CD4-positive, alpha-beta memory T cell (primary cell): Measurements from ENCODE around the gene BACE2. TPM values are rescaled to one million over a fixed set of nuclear protein-coding genes. Genes with fewer than 3 reads are reported as not detected.

ENCODE experiments used
- CTCF ChIA-PET: fragments of 350-600 bp; sonication (Branson Sonifier 250); formaldehyde crosslinking; loops from one replicate; lab custom pipeline; 2021; ENCODE audit warnings: inconsistent platforms; ENCODE audit not compliant: partially characterized antibody; lab: Charles Lee
- POLR2A ChIA-PET: fragments of 350-600 bp; sonication (Branson Sonifier 250); formaldehyde crosslinking; loops from one replicate; lab custom pipeline; 2021; ENCODE audit not compliant: partially characterized antibody; lab: Charles Lee
- DNase-seq, 5 donors: peaks; one replicate each; pipeline versions ENCODE4 v3.0.0 to v3.0.0-alpha.2; 2020 to 2022; ENCODE audit warnings: mixed read lengths in 1 of 5
- H3K27ac ChIP-seq: one replicate; pipeline ENCODE4 v1.7.0; 2013; ENCODE audit warnings: low read depth, low read length
- H3K27me3 ChIP-seq: 2 replicates; pipeline ENCODE4 v1.7.0; 2013; ENCODE audit warnings: mild to moderate bottlenecking, low read length, moderate library complexity; ENCODE audit not compliant: insufficient read depth
- H3K36me3 ChIP-seq: 2 replicates; pipeline ENCODE4 v1.7.0; 2013; ENCODE audit warnings: mild to moderate bottlenecking, low read length, moderate library complexity; ENCODE audit not compliant: insufficient read depth
- H3K4me1 ChIP-seq: 2 replicates; pipeline ENCODE4 v1.7.0; 2013; ENCODE audit warnings: mild to moderate bottlenecking, low read length, moderate library complexity; ENCODE audit not compliant: insufficient read depth
- H3K4me3 ChIP-seq, 2 donors: one replicate each; pipeline ENCODE4 v1.7.0; 2013; ENCODE audit warnings: low read length in 2 of 2, mild to moderate bottlenecking in 1 of 2
- H3K9me3 ChIP-seq, 2 donors: one replicate each; pipeline ENCODE4 v1.7.0; 2013; ENCODE audit warnings: low read length in 2 of 2, control low read depth in 1 of 2; ENCODE audit not compliant: control insufficient read depth in 1 of 2
- H3K27ac Mint-ChIP-seq, 7 donors: one replicate each; pipeline ENCODE4 v1.8.0; 2020 to 2021; ENCODE audit warnings: mixed read lengths in 7 of 7, mild to moderate bottlenecking in 6 of 7, inconsistent platforms in 3 of 7, moderate library complexity in 3 of 7
- H3K27me3 Mint-ChIP-seq, 2 donors: one replicate each; pipeline ENCODE4 v1.8.0; 2020 to 2021; ENCODE audit warnings: mixed read lengths in 2 of 2
- H3K36me3 Mint-ChIP-seq, 2 donors: one replicate each; pipeline ENCODE4 v1.8.0; 2020 to 2021; ENCODE audit warnings: mixed read lengths in 2 of 2, inconsistent platforms in 1 of 2, mild to moderate bottlenecking in 1 of 2
- H3K4me1 Mint-ChIP-seq, 4 donors: one replicate each; pipeline ENCODE4 v1.8.0; 2020 to 2021; ENCODE audit warnings: mixed read lengths in 4 of 4, mild to moderate bottlenecking in 1 of 4
- H3K4me3 Mint-ChIP-seq, 8 donors: one replicate each; pipeline ENCODE4 v1.8.0; 2020 to 2021; ENCODE audit warnings: mixed read lengths in 8 of 8, mild to moderate bottlenecking in 7 of 8, moderate library complexity in 6 of 8, inconsistent platforms in 3 of 8
- H3K9me3 Mint-ChIP-seq, 8 donors: one replicate each; pipeline ENCODE4 v1.8.0; 2020 to 2021; ENCODE audit warnings: mixed read lengths in 8 of 8, mild to moderate bottlenecking in 5 of 8, inconsistent platforms in 3 of 8, moderate library complexity in 1 of 8
- intact Hi-C: fragments of 100-400 bp; cut with micrococcal nuclease; formaldehyde crosslinking; loops from one replicate; pipeline ENCODE4 v1.15.1; 2023
- polyA plus RNA-seq, 2 donors: library from polyadenylated mRNA; unstranded; fragments of 300-500 nt; fragmentation: Illumina TruSeq; gene quantifications; one replicate each; pipeline ENCODE4 v1.2.3, GENCODE V29; 2021
- total RNA-seq, 2 experiments: library from RNA; stranded (reverse); gene quantifications; one replicate each; pipeline ENCODE4 v1.2.3, GENCODE V29; 2021

The BACE2 gene
- total and polyA plus RNA-seq, 4 experiments from 2014 or later: 0.10 to 0.52 TPM; not detected in 2

DNA sequence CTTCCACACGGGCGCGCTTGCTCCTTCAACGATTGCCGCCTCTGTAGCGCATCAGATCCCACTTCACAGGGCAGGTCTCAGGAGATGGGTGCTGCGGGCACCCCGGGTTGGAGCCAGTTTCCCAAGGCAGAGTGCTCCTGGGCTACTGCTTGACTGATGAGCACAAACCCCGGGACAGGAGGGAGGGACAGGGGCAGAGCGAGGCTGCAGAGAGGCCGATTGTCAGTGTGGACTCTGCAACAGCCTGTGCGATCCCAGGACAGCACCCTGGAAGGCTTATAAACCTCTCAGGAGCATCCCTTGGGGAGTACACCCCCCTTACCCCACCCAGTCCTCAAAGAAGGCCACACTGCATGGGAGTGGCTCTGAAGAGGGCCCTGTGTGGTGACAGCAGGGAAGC lies 28.0 kb upstream of the BACE2 start:
- H3K36me3 ChIP-seq: no peaks in the 10 kb centered on the region
- H3K4me3 ChIP-seq: no peak overlapping the region
- no peak for DNase-seq
- POLR2A ChIA-PET: no interaction called here
- no peak overlapping the region for H3K27ac Mint-ChIP-seq
- CTCF ChIA-PET: no interaction called here
- no peaks in the 10 kb centered on the region for H3K4me1 ChIP-seq
- H3K36me3 Mint-ChIP-seq: no peaks in the 10 kb centered on the region
- intact Hi-C loops: no loop called here
- H3K9me3 Mint-ChIP-seq: peaks cover 0 to 2% (median 0%) of the 10 kb centered on the region in 8 donors
- no peak overlapping the region for H3K27ac ChIP-seq
- H3K27me3 Mint-ChIP-seq: peaks cover 3 to 9% of the 10 kb centered on the region in 2 donors
- no peaks in the 10 kb centered on the region for H3K4me1 Mint-ChIP-seq
- no peaks in the 10 kb centered on the region for H3K27me3 ChIP-seq
- no peaks in the 10 kb centered on the region for H3K9me3 ChIP-seq
- no peak overlapping the region for H3K4me3 Mint-ChIP-seq

DNA sequence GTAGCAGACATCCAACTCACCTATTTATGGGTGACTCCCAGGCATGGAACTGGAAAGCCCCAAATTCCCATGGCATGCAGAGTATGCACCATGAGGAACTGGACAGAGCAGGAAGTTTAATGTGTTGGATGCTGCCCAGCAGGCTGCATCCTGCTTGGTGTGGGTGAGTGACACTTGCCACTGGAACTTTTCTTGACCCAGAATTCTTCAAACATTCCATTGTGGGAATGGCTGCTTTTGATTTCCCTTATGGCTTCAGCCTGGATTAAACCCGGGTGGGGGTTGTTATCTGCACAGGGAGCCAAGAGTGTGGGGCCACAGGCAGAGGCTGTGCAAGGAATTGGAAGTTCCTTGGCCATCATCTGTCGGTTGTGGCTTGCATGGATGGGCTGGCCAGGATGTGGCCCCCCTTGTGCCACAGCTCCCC lies 26.9 kb upstream of the BACE2 start:
- no peaks in the 10 kb centered on the region for H3K9me3 ChIP-seq
- H3K36me3 ChIP-seq: no peaks in the 10 kb centered on the region
- no peaks in the 10 kb centered on the region for H3K36me3 Mint-ChIP-seq
- no peak overlapping the region for H3K4me3 ChIP-seq
- H3K4me1 ChIP-seq: no peaks in the 10 kb centered on the region
- DNase-seq: no peak
- ChIA-PET CTCF (no interaction called here), POLR2A (no interaction called here)
- H3K27me3 Mint-ChIP-seq: peaks cover 0 to 9% of the 10 kb centered on the region in 2 donors
- no peak overlapping the region for H3K4me3 Mint-ChIP-seq
- no peak overlapping the region for H3K27ac Mint-ChIP-seq
- no peak overlapping the region for H3K27ac ChIP-seq
- H3K4me1 Mint-ChIP-seq: no peaks in the 10 kb centered on the region
- no peaks in the 10 kb centered on the region for H3K27me3 ChIP-seq
- intact Hi-C loops: no loop called here
- peaks cover 0 to 2% (median 0%) of the 10 kb centered on the region in 8 donors for H3K9me3 Mint-ChIP-seq

DNA sequence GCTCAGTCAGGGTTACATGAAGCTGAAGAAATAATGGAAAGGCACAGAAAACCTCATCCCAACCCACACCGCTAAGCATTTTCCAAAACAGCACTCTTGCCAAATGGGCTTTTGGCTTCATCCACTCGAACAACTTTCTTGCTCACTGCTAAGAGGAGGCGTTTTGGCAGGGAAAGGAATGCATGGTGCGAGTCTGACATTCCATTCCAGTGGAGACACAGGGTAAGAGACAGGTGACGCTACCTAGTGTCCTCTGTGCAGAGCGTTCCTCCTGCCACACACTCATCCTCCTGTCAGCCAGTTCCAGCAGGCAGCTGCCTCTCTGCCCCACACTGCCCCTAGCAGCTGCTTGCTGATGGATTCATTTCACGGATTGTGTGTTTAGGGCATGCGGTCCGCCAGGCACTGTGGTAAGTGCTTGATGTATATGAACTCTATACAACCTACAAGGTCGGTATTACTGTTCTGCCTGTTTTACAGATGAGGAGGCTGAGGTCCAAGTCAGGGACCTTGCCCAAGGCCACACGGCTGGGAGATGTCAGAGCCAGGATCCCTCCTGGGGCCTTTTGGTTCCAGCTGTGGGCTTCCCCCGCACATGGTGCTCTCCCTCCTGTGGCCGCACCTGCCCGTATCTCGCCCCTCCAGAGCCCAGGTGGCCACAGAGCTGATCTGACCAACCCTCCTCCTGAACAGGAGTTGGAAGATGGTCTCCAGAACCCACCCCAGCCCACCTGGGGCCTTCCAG lies 25.7 kb upstream of the BACE2 start:
- CTCF ChIA-PET: no interaction called here
- Mint-ChIP-seq H3K9me3 (peaks cover 0 to 2% (median 0%) of the 10 kb centered on the region in 8 donors), H3K27me3 (peaks cover 0 to 10% of the 10 kb centered on the region in 2 donors), H3K27ac (no peak overlapping the region), H3K36me3 (no peaks in the 10 kb centered on the region), H3K4me3 (peak overlapping the region in 1 of 8 donors; percentile 20), H3K4me1 (no peaks in the 10 kb centered on the region)
- POLR2A ChIA-PET: no interaction called here
- H3K27ac ChIP-seq: no peak overlapping the region
- no peaks in the 10 kb centered on the region for H3K9me3 ChIP-seq
- intact Hi-C loops: no loop called here
- DNase-seq: no peak
- H3K27me3 ChIP-seq: no peaks in the 10 kb centered on the region
- H3K36me3 ChIP-seq: no peaks in the 10 kb centered on the region
- no peaks in the 10 kb centered on the region for H3K4me1 ChIP-seq
- no peak overlapping the region for H3K4me3 ChIP-seq

DNA sequence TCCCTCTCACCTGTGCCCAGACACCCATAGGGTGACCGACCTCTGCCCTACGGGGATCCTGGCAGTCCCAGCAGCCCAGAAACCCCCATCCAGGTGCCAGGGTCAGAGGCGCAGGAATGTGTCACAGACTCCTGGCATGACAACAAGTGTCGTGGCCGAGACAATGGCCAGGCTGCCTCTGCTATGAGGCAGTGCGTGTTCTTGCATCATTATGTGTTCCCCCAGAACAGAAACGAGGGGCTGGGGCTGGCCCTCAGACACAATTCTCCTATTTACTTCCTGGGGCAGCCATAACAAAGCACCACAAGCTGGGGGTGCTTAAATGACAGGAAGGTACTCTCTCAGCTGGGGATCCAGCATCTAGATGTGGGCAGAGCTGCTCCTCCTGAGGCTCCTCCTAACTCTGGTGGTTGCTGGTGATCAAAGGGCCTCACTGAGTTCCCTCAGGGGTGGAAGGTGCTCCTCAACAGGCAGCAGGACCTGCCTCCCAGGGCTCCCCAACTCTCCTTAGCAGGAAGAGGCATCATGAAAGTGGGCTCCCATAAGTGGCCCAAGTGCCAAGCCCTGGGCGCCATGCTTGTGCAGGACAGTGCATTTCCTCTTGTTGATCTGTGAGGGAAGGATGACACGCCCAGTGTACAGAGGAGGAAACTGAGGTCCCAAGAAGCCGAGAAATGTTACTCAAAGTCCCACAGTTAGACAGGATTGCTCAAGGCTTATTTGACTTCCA lies 24.2 kb upstream of the BACE2 start:
- ChIA-PET CTCF (no interaction called here), POLR2A (no interaction called here)
- Mint-ChIP-seq H3K9me3 (peaks cover 0 to 2% (median 0%) of the 10 kb centered on the region in 8 donors), H3K27me3 (peaks cover 0 to 11% of the 10 kb centered on the region in 2 donors), H3K36me3 (no peaks in the 10 kb centered on the region), H3K4me3 (no peak overlapping the region), H3K4me1 (no peaks in the 10 kb centered on the region), H3K27ac (no peak overlapping the region)
- no peaks in the 10 kb centered on the region for H3K27me3 ChIP-seq
- no peak overlapping the region for H3K4me3 ChIP-seq
- H3K9me3 ChIP-seq: no peaks in the 10 kb centered on the region
- DNase-seq: no peak
- no peaks in the 10 kb centered on the region for H3K4me1 ChIP-seq
- intact Hi-C loops: no loop called here
- no peaks in the 10 kb centered on the region for H3K36me3 ChIP-seq
- H3K27ac ChIP-seq: no peak overlapping the region

DNA sequence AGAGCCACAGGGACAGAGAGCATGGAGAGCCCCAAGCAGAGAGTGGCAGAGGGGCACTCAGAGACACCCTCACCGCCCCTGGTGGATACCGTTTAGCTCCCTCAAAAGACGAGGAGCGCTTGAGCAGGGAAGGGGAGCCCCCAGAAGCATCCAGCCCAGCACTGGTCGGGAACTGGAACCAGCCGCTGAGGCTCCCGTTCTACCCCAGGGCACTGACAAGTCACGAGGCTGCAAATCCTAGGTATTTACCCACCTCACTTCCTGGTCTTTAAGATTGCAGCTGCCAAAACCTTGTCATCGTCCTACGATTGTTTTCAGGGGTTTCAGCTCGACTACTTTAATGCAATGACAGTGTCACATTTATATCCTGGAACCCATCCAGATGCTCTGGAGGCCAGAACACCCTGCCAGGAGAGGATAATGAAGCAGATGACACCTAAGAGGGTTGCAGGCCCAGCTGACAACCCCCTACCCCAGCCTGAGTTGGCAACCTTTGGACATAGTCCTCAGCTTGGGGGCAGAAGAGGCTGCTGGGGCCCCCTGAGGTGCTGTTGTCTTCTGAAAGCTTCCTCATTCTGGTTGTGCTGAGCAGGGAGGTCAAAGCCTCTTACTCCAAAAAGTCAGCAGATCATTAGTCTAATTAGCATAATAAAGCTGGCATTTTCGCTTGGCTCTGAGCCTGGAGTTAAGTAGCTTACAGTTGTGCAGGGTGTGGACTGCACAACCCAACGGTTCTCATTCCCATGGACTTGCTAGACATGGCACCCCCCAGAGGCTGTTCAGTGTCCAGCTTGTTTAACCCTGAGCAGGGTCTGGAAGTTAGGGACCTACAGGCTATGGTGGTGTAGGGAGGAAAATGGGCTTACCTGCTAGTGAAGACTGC lies 20.6 kb upstream of the BACE2 start:
- H3K4me1 ChIP-seq: no peaks in the 10 kb centered on the region
- no peaks in the 10 kb centered on the region for H3K36me3 ChIP-seq
- Mint-ChIP-seq H3K9me3 (peaks cover 0 to 2% (median 0%) of the 10 kb centered on the region in 8 donors), H3K27me3 (peaks cover 0 to 14% of the 10 kb centered on the region in 2 donors), H3K36me3 (no peaks in the 10 kb centered on the region), H3K27ac (no peak overlapping the region), H3K4me1 (no peaks in the 10 kb centered on the region), H3K4me3 (no peak overlapping the region)
- CTCF ChIA-PET: no interaction called here
- H3K4me3 ChIP-seq: no peak overlapping the region
- H3K9me3 ChIP-seq: no peaks in the 10 kb centered on the region
- no peak overlapping the region for H3K27ac ChIP-seq
- intact Hi-C loops: no loop called here
- POLR2A ChIA-PET: no interaction called here
- H3K27me3 ChIP-seq: no peaks in the 10 kb centered on the region
- no peak for DNase-seq

DNA sequence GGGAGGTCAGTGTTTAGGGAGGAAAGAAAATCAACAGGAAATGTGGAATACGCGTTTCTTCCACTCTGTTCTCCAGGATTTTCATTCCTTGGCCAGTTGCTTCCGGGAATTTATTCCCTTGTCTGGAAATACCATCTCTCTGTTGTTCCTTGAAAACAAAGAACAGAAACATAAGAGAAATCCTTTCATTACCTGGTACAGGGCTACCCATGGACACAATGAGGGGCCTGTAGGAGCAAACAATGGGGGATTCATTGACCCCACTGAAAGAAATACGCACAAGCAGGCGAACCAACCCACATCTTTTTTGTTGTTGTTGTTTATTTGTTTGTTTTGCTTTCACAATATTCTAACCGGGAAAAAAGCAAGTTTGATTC lies 20.0 kb upstream of the BACE2 start:
- Histone ChIP-seq H3K4me1 (no peaks in the 10 kb centered on the region), H3K27ac (no peak overlapping the region), H3K4me3 (no peak overlapping the region), H3K27me3 (no peaks in the 10 kb centered on the region), H3K9me3 (no peaks in the 10 kb centered on the region), H3K36me3 (no peaks in the 10 kb centered on the region)
- no peak for DNase-seq
- intact Hi-C loops: no loop called here
- ChIA-PET POLR2A (no interaction called here), CTCF (no interaction called here)
- Mint-ChIP-seq H3K27ac (no peak overlapping the region), H3K36me3 (no peaks in the 10 kb centered on the region), H3K27me3 (peaks cover 0 to 14% of the 10 kb centered on the region in 2 donors), H3K9me3 (peaks cover 0 to 3% (median under 1%) of the 10 kb centered on the region in 8 donors), H3K4me3 (no peak overlapping the region), H3K4me1 (no peaks in the 10 kb centered on the region)

DNA sequence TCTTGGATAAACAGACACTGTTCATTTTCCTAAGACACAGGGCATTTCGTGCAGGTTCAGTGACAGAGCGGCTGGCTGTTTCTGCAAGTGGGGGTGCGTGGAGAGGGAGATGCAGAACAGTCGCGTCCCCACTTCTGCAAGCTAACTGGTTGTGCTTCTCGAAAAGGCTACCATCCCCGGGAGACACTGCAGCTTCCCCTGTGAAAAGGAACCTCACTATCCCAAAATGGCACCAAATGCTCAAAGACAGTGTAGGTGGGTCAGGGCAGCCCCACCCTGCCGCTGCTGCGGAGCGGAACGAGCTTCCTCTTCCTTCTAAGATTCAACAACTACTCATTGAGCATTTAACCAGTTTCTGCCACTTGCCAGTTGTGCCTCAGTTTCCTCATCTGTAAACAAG lies 19.2 kb upstream of the BACE2 start:
- no peaks in the 10 kb centered on the region for H3K36me3 Mint-ChIP-seq
- intact Hi-C loops: no loop called here
- H3K27ac Mint-ChIP-seq: no peak overlapping the region
- ChIA-PET POLR2A (no interaction called here), CTCF (no interaction called here)
- Histone ChIP-seq H3K27ac (no peak overlapping the region), H3K36me3 (no peaks in the 10 kb centered on the region), H3K4me3 (no peak overlapping the region), H3K27me3 (no peaks in the 10 kb centered on the region), H3K4me1 (no peaks in the 10 kb centered on the region), H3K9me3 (no peaks in the 10 kb centered on the region)
- H3K9me3 Mint-ChIP-seq: peaks cover 0 to 3% (median under 1%) of the 10 kb centered on the region in 8 donors
- H3K4me1 Mint-ChIP-seq: no peaks in the 10 kb centered on the region
- no peak for DNase-seq
- H3K4me3 Mint-ChIP-seq: no peak overlapping the region
- peaks cover 0 to 10% of the 10 kb centered on the region in 2 donors for H3K27me3 Mint-ChIP-seq
